Measurements from ENCODE around the gene NDUFB10. TPM values are rescaled to one million over a fixed set of nuclear protein-coding genes. Genes with fewer than 3 reads are reported as not detected.

Gene NDUFB10
- total and polyA plus RNA-seq, 10 of the 15 experiments (the other 5 are each of a cell fraction or from before 2014, with no cell fraction given), result 52.2 to 319 (median 130) TPM

- TF ChIP-seq HDAC2 (IDR thresholded peaks at IDR 0.05), result no peak
- peak; percentile 27; the same call in 1 of the 2 replicates for TF ChIP-seq POLR2A (IDR thresholded peaks at IDR 0.05; ENCODE audit: low read depth, low read length)
Observed at GRCh38 chr16:2006317-2006716, 47.0 kb downstream of the NDUFB10 start.

GRCh38 chr16:2007081-2007836 lies 47.9 kb downstream of the NDUFB10 start:
- no peaks in the 10 kb centered on the region for H3K9me3 ChIP-seq (replicated peaks; ENCODE audit: control insufficient read depth, insufficient read depth, low read length)

More at GRCh38 chr16:2006317-2006716, 47.0 kb downstream of the NDUFB10 start:
- Histone ChIP-seq H3K27ac (ENCODE audit: control insufficient read depth, insufficient read depth) (no peak overlapping the region), H3K79me2 (ENCODE audit: control insufficient read depth, insufficient read depth, low read length) (peaks cover 67% of the 10 kb centered on the region), H3K4me2 (ENCODE audit: control insufficient read depth, insufficient read depth) (peak overlapping the region; percentile 98; the same call in 1 of the 2 replicates), H3K4me3 (no peak overlapping the region), H4K20me1 (ENCODE audit: control insufficient read depth, insufficient read depth) (peaks cover 6% of the 10 kb centered on the region), H3K27me3 (replicated peaks in 1 of 2; ENCODE audit: control insufficient read depth in 2 of 2, insufficient read depth in 2 of 2, low read length in 1 of 2) (no peaks in the 10 kb centered on the region), H3K9ac (ENCODE audit: control insufficient read depth, insufficient read depth, low read length) (no peak overlapping the region), H3K4me1 (ENCODE audit: control insufficient read depth, insufficient read depth, low read length) (peaks cover 22% of the 10 kb centered on the region), H3K9me3 (replicated peaks; ENCODE audit: control insufficient read depth, insufficient read depth, low read length) (no peaks in the 10 kb centered on the region), H2AFZ (ENCODE audit: control insufficient read depth, low read depth, low read length) (no peak overlapping the region), H3K36me3 (ENCODE audit: control insufficient read depth in 2 of 2, insufficient read depth in 2 of 2, low read length in 1 of 2) (peaks cover 0 to 25% of the 10 kb centered on the region in 2 experiments; a peak in 2 of 4 replicates)
- ChIA-PET CTCF (no interaction called here), RAD21 (ENCODE audit: unreplicated experiment) (no interaction called here), SMC1A (ENCODE audit: uncharacterized antibody, unreplicated experiment) (no interaction called here), POLR2A (interaction anchor here (0.6 kb wide), 1 partner anchor 104 kb away, joined by 3 read pairs; no protein-coding TSS in a partner anchor)
- ATAC-seq, result no peak
- FAIRE-seq, result no peak
- no TSS peak for BruUV-seq (replicated peaks)
- in situ Hi-C loops (cut with MboI) (no loop called here), intact Hi-C loops (cut with micrococcal nuclease; ENCODE audit: unreplicated experiment) (loop anchor here (5.0 kb wide), 1 partner anchor 146 kb away; no protein-coding TSS in a partner anchor)
- 96% methylated on average over 8 of the region's 8 CpGs for WGBS (ENCODE audit: insufficient coverage, insufficient replicate concordance, low lambda C conversion rate, missing lambda C conversion rate)
- DNase-seq (ENCODE audit: low read depth, low spot score), result no peak

More at GRCh38 chr16:2007081-2007836, 47.9 kb downstream of the NDUFB10 start:
- Histone ChIP-seq H3K9ac (ENCODE audit: control insufficient read depth, insufficient read depth, low read length) (peak overlapping the region; percentile 92), H3K79me2 (ENCODE audit: control insufficient read depth, insufficient read depth, low read length) (peaks cover 67% of the 10 kb centered on the region), H3K27ac (ENCODE audit: control insufficient read depth, insufficient read depth) (peak overlapping the region; percentile 89), H4K20me1 (ENCODE audit: control insufficient read depth, insufficient read depth) (peaks cover 6% of the 10 kb centered on the region), H3K4me3 (peak overlapping the region; percentile 100), H3K36me3 (ENCODE audit: control insufficient read depth in 2 of 2, insufficient read depth in 2 of 2, low read length in 1 of 2) (peaks cover 0 to 16% of the 10 kb centered on the region in 2 experiments; a peak in 2 of 4 replicates), H3K27me3 (replicated peaks in 1 of 2; ENCODE audit: control insufficient read depth in 2 of 2, insufficient read depth in 2 of 2, low read length in 1 of 2) (no peaks in the 10 kb centered on the region), H3K4me1 (ENCODE audit: control insufficient read depth, insufficient read depth, low read length) (peaks cover 22% of the 10 kb centered on the region), H2AFZ (ENCODE audit: control insufficient read depth, low read depth, low read length) (no peak overlapping the region), H3K4me2 (ENCODE audit: control insufficient read depth, insufficient read depth) (peak overlapping the region; percentile 98)
- ChIA-PET POLR2A (interaction anchor here (1.0 to 2.2 kb wide), 3 partner anchors 11 to 147 kb away, joined by 3 to 14 read pairs (median 8); partner anchors contain the start of gene TRAF7), RAD21 (ENCODE audit: unreplicated experiment) (interaction anchor here (1.0 to 1.3 kb wide), 2 partner anchors 16 to 43 kb away, joined by 3 read pairs; partner anchors contain the start of gene RPS2), CTCF (interaction anchor here (0.9 to 1.4 kb wide), 3 partner anchors 15 to 133 kb away, joined by 3 to 8 read pairs (median 3); no protein-coding TSS in a partner anchor), SMC1A (ENCODE audit: uncharacterized antibody, unreplicated experiment) (interaction anchor here (1.2 to 1.9 kb wide), 2 partner anchors 26 to 40 kb away, joined by 3 to 5 read pairs; partner anchors contain the start of genes NOXO1, NTHL1 and TSC2)
- no peak for FAIRE-seq
- WGBS (ENCODE audit: insufficient coverage, insufficient replicate concordance, low lambda C conversion rate, missing lambda C conversion rate), result 30% methylated on average over 11 of the region's 16 CpGs
- TF ChIP-seq USF2 (IDR thresholded peaks at IDR 0.05; ENCODE audit: borderline replicate concordance, low read depth, low read length) (no peak), SMAD5 (IDR thresholded peaks at IDR 0.05; ENCODE audit: low read depth) (no peak), RBBP5 (conservative IDR thresholded peaks at IDR 0.05) (no peak)
- ATAC-seq, result no peak
- no peak for DNase-seq (ENCODE audit: low read depth, low spot score)
- in situ Hi-C loops (cut with MboI), result no loop called here
- BruUV-seq (replicated peaks), result no TSS peak
- intact Hi-C loops (cut with micrococcal nuclease; ENCODE audit: unreplicated experiment), result loop anchor here (5.0 kb wide), 1 partner anchor 145 kb away; no protein-coding TSS in a partner anchor

Measured in GM12878 (cell line).